Transverse colon (tissue), 4 donors: ENCODE results near the gene TRAK1. TPM values are rescaled to one million over a fixed set of nuclear protein-coding genes. Genes with fewer than 3 reads are reported as not detected.

ENCODE experiments used
- DNase-seq: peaks from one replicate; pipeline ENCODE4 v3.0.0-alpha.2; 2019
- H3K27ac ChIP-seq, 4 donors: fragments of 200-600 bp; sonication (generic); 2 replicates each; pipeline ENCODE4 v1.5.1; 2016 to 2018; ENCODE audit warnings: inconsistent platforms in 4 of 4
- H3K27me3 ChIP-seq: fragments of 200-600 bp; sonication (generic); 2 replicates; pipeline ENCODE4 v1.5.1; 2017; ENCODE audit warnings: inconsistent platforms
- H3K36me3 ChIP-seq, 4 donors: fragments of 200-600 bp; sonication (generic); 2 replicates each; pipeline ENCODE4 v1.5.1; 2017 to 2019; ENCODE audit warnings: inconsistent platforms in 4 of 4
- H3K4me1 ChIP-seq, 4 donors: fragments of 200-600 bp; sonication (generic); 2 replicates each; pipeline ENCODE4 v1.5.1; 2017 to 2020; ENCODE audit warnings: inconsistent platforms in 4 of 4
- H3K4me3 ChIP-seq, 4 donors: fragments of 200-600 bp; sonication (generic); 1 replicate in 1 of 4; 2 replicates in 3 of 4; pipeline versions ENCODE4 v1.5.1 to v1.6.1; 2017 to 2019; ENCODE audit warnings: inconsistent platforms in 4 of 4
- H3K9me3 ChIP-seq, 2 donors: fragments of 200-600 bp; sonication (generic); 2 replicates each; pipeline ENCODE4 v1.5.1; 2017 to 2019; ENCODE audit warnings: inconsistent platforms in 2 of 2
- EP300 ChIP-seq: sonication (generic); formaldehyde crosslinking; IDR thresholded peaks from one replicate; pipeline ENCODE4 v1.6.1; 2017; ENCODE audit warnings: antibody characterized with exemption, low read depth
- POLR2A ChIP-seq: fragments of 450-650 bp; IDR thresholded peaks from one replicate; pipeline ENCODE4 v1.6.1; 2016; ENCODE audit warnings: antibody characterized with exemption, mild to moderate bottlenecking, moderate library complexity
- POLR2AphosphoS5 ChIP-seq, 3 donors: sonication (generic); formaldehyde crosslinking; IDR thresholded peaks; one replicate each; pipeline ENCODE4 v1.6.1; 2016; ENCODE audit warnings: antibody characterized with exemption in 3 of 3
- WGBS, 2 donors: methylation state at CpG; one replicate each; pipeline ENCODE4 v1.1.5; 2018; ENCODE audit warnings: low coverage in 1 of 2; 5-methylcytosine and 5-hydroxymethylcytosine counted together
- in situ Hi-C, 4 donors: fragments of 200-750 bp; cut with MboI; loops; one replicate each; pipeline versions ENCODE4 v1.15.0 to v1.15.1; 2017; ENCODE audit warnings: low sequenced_read_pairs in 3 of 4, low pct_ligation_motif_present in 1 of 4, low pct_unique_long_range_greater_than_20kb in 1 of 4
- intact Hi-C: fragments of 100-400 bp; cut with DNase I; formaldehyde crosslinking; loops from one replicate; pipeline ENCODE4 v1.15.1; 2023; ENCODE audit warnings: low total_unique reads
- total RNA-seq, 4 donors: library from RNA; depleted of rRNA; stranded (reverse); fragments of >200 nt; gene quantifications; one replicate each; pipeline ENCODE4 v1.1.0, GENCODE V29; 2016
- TF ChIP-seq, protein P1 (sequence below), 5 experiments: fragments of 200-600 bp in 3 of 5; fragments of 450-650 bp in 2 of 5; sonication (generic) in 3 of 5; IDR thresholded peaks; 1 replicate in 2 of 5; 2 replicates in 3 of 5; pipeline ENCODE4 v1.5.1; 2016 to 2017; ENCODE audit warnings: antibody characterized with exemption in 5 of 5, inconsistent platforms in 3 of 5, mild to moderate bottlenecking in 2 of 5, moderate library complexity in 1 of 5

The TRAK1 gene
- total RNA-seq, 4 donors from 2014 or later: 91.7 to 247 (median 115) TPM

- 44 to 48% methylated on average over 10 to 14 of the region's 14 CpGs for WGBS, 2 donors
- intact Hi-C loops (loop anchor here (10.0 kb wide), 1 partner anchor 67 kb away; no protein-coding TSS in a partner anchor), in situ Hi-C loops (loop anchor here in 3 of 4 donors (10.0 to 25.0 kb wide), 3 partner anchors 77 to 320 kb away; no protein-coding TSS in a partner anchor)
- Histone ChIP-seq H3K27me3 (no peaks in the 10 kb centered on the region), H3K4me1 (peaks cover 7 to 41% (median 9%) of the 10 kb centered on the region in 4 donors), H3K27ac (peak overlapping the region in 2 of 4 donors; percentile 10 to 39), H3K9me3 (no peaks in the 10 kb centered on the region), H3K36me3 (no peaks in the 10 kb centered on the region), H3K4me3 (no peak overlapping the region)
- TF ChIP-seq, protein P1, sequence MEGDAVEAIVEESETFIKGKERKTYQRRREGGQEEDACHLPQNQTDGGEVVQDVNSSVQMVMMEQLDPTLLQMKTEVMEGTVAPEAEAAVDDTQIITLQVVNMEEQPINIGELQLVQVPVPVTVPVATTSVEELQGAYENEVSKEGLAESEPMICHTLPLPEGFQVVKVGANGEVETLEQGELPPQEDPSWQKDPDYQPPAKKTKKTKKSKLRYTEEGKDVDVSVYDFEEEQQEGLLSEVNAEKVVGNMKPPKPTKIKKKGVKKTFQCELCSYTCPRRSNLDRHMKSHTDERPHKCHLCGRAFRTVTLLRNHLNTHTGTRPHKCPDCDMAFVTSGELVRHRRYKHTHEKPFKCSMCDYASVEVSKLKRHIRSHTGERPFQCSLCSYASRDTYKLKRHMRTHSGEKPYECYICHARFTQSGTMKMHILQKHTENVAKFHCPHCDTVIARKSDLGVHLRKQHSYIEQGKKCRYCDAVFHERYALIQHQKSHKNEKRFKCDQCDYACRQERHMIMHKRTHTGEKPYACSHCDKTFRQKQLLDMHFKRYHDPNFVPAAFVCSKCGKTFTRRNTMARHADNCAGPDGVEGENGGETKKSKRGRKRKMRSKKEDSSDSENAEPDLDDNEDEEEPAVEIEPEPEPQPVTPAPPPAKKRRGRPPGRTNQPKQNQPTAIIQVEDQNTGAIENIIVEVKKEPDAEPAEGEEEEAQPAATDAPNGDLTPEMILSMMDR (IDR thresholded peaks at IDR 0.05): peak; percentile 48 to 71 (median 51)
- TF ChIP-seq POLR2A: no peak
- peak; percentile 42 for DNase-seq
These were observed 26.2 kb downstream of the TRAK1 start for GRCh38 chr3:42117175-42118008.

DNA sequence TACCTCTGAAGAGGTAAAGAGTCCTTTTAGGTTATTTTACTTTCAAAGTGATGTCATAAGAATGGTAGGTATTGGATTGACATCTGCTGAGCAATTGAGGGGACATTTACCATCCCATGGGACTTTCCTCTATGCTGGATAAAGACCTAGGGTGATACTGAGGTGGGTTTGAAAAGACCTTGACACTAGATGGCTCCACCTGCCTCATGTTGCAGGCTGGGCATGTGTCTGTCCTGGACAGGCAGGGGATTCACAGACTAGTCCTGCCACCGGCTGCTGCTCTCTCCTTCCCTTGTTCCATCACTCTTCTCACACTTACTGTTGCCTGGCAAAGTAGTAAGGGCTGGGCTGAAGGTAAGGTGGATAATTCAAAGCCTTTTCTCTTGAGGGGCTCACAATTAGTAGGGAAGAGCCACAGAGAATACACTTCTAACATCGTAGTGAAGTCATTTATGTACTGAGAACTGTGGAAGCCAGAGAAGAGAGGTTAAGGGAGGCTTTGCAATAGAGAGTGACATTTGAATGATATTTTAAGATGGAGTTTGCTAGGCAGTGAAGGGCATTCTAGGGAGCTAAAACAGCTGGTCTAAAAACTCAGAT lies 27.7 kb downstream of the TRAK1 start:
- in situ Hi-C loops: loop anchor here in 3 of 4 donors (10.0 to 25.0 kb wide), 3 partner anchors 76 to 318 kb away; no protein-coding TSS in a partner anchor
- Histone ChIP-seq H3K36me3 (no peaks in the 10 kb centered on the region), H3K4me1 (peaks cover 7 to 48% (median 9%) of the 10 kb centered on the region in 4 donors), H3K27ac (peak overlapping the region in 1 of 4 donors; percentile 8), H3K9me3 (no peaks in the 10 kb centered on the region), H3K4me3 (no peak overlapping the region), H3K27me3 (no peaks in the 10 kb centered on the region)
- DNase-seq: peak; percentile 42
- WGBS, 2 donors: 58 to 70% methylated on average over 1 to 2 of the region's 2 CpGs
- intact Hi-C loops: loop anchor here (10.0 kb wide), 1 partner anchor 66 kb away; no protein-coding TSS in a partner anchor
- TF ChIP-seq EP300: no peak
- TF ChIP-seq, protein P1 (IDR thresholded peaks at IDR 0.05): peak in 4 of 5 experiments; percentile 11 to 52 (median 33)

- intact Hi-C loops (loop anchor here (5.0 to 10.0 kb wide), 2 partner anchors 65 to 1807 kb away; no protein-coding TSS in a partner anchor), in situ Hi-C loops (loop anchor here (5.0 to 25.0 kb wide), 4 partner anchors 68 to 318 kb away; no protein-coding TSS in a partner anchor)
- peaks cover 7 to 45% (median 9%) of the 10 kb centered on the region in 4 donors for H3K4me1 ChIP-seq
- H3K27ac ChIP-seq: peak overlapping the region in 1 of 4 donors; percentile 8
- H3K36me3 ChIP-seq: no peaks in the 10 kb centered on the region
- WGBS, 2 donors: 87 to 89% methylated on average over 4 to 7 of the region's 7 CpGs
- no peaks in the 10 kb centered on the region for H3K9me3 ChIP-seq
- TF ChIP-seq, protein P1 (IDR thresholded peaks at IDR 0.05): no peak
- TF ChIP-seq POLR2AphosphoS5 (IDR thresholded peaks at IDR 0.05) (no peak), EP300 (no peak), POLR2A (no peak)
- no peaks in the 10 kb centered on the region for H3K27me3 ChIP-seq
- DNase-seq: no peak
- no peak overlapping the region for H3K4me3 ChIP-seq
These were observed 28.6 kb downstream of the TRAK1 start for GRCh38 chr3:42119561-42120355.
